Small intestine (tissue), 7 donors: ENCODE results near the gene THRAP3. TPM values are rescaled to one million over a fixed set of nuclear protein-coding genes. Genes with fewer than 3 reads are reported as not detected.

Experiments used
- DNase-seq, 2 donors: peaks; one replicate each; pipeline versions ENCODE4 v3.0.0 to v3.0.0-alpha.2; 2013
- FAIRE-seq: peaks from 2 replicates; lab custom pipeline; 2012; peaks lifted over from hg19 to GRCh38; lab: Jason Lieb, UNC
- H3K27ac ChIP-seq, 3 donors: one replicate each; pipeline ENCODE4 v1.5.1; 2013; ENCODE audit warnings: low read length in 2 of 3, mild to moderate bottlenecking in 2 of 3, control low read depth in 1 of 3, inconsistent platforms in 1 of 3, low read depth in 1 of 3, moderate library complexity in 1 of 3
- H3K27me3 ChIP-seq, 3 donors: one replicate each; pipeline ENCODE4 v1.6.1; 2013; ENCODE audit warnings: low read length in 3 of 3, inconsistent platforms in 1 of 3; ENCODE audit not compliant: control insufficient read depth in 3 of 3, insufficient read depth in 3 of 3
- H3K36me3 ChIP-seq, 3 donors: one replicate each; pipeline ENCODE4 v1.6.1; 2013; ENCODE audit warnings: low read length in 3 of 3, inconsistent platforms in 1 of 3, low read depth in 1 of 3, mild to moderate bottlenecking in 1 of 3, moderate library complexity in 1 of 3; ENCODE audit not compliant: control insufficient read depth in 3 of 3, insufficient read depth in 2 of 3
- H3K4me1 ChIP-seq, 3 donors: one replicate each; pipeline ENCODE4 v1.6.1; 2013; ENCODE audit warnings: low read length in 2 of 3, inconsistent platforms in 1 of 3, low read depth in 1 of 3, mild to moderate bottlenecking in 1 of 3, moderate library complexity in 1 of 3; ENCODE audit not compliant: control insufficient read depth in 3 of 3, insufficient read depth in 2 of 3
- H3K4me3 ChIP-seq, 3 donors: one replicate each; pipeline ENCODE4 v1.5.1; 2013; ENCODE audit warnings: low read length in 3 of 3, control low read depth in 1 of 3, inconsistent platforms in 1 of 3, low read depth in 1 of 3, mild to moderate bottlenecking in 1 of 3, moderate library complexity in 1 of 3
- H3K9me3 ChIP-seq, 2 donors: one replicate each; pipeline ENCODE4 v1.6.1; 2013; ENCODE audit warnings: low read depth in 1 of 2, low read length in 1 of 2; ENCODE audit not compliant: control insufficient read depth in 2 of 2, insufficient read depth in 1 of 2
- WGBS, 3 donors: extraction: QIAGEN DNeasy Blood & Tissue Kit; methylation state at CpG; one replicate each; pipeline ENCODE4 v1.1.7; 2013; 5-methylcytosine and 5-hydroxymethylcytosine counted together
- polyA plus RNA-seq, 4 donors: library from polyadenylated mRNA; stranded (reverse) in 3 of 4; unstranded in 1 of 4; fragments of 200-250 nt in 3 of 4; fragments of 120-200 nt in 1 of 4; gene quantifications; one replicate each; pipeline versions ENCODE4 v1.2.1 to v1.2.3, GENCODE V29; 2013
- donor health status: healthy with polysubstance abuse.
- donor health status: control.
- donor health status: control.
- donor health status: Bipolar disorder and iron deficiency.
- donor health status: healthy.

THRAP3 gene
- polyA plus RNA-seq, 4 donors, result 25.9 to 93.7 (median 35.0) TPM

DNA sequence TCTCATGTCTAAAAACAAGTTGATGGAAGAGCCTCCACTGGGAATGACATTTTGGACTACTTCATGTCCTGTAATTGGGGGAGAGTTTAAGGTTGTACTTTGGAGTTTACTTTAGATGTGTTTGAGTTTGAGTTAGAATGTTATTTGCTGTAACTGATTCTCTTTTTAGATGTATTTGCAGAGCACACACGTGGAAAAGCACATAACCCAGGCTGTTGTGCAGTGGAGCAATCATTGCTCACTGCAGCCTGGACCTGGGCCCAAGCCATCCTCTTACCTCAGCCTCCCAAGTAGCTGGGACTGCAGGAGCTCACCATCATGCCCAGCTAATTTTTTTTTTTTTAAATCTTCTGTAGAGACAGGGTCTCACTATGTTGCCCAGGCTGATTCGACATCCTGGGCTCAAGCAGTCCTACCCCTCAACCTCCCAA is 45.2 kb downstream of the THRAP3 start:
- H3K4me3 ChIP-seq, result no peak overlapping the region
- peaks cover 4 to 23% (median 4%) of the 10 kb centered on the region in 3 donors for H3K36me3 ChIP-seq
- FAIRE-seq (no peak), DNase-seq (no peak)
- H3K9me3 ChIP-seq, result no peaks in the 10 kb centered on the region
- H3K4me1 ChIP-seq, result peaks cover 0 to 7% (median 0%) of the 10 kb centered on the region in 3 donors
- H3K27ac ChIP-seq, result no peak overlapping the region
- WGBS, 3 donors, result 43 to 55% (median 54%) methylated on average over 2 of the region's 2 CpGs
- no peaks in the 10 kb centered on the region for H3K27me3 ChIP-seq

- no peak overlapping the region for H3K4me3 ChIP-seq
- H3K27ac ChIP-seq, result peak overlapping the region in 1 of 3 donors; percentile 25
- H3K9me3 ChIP-seq, result no peaks in the 10 kb centered on the region
- DNase-seq (peak in 1 of 2 donors; percentile 32), FAIRE-seq (no peak)
- H3K36me3 ChIP-seq, result peaks cover 2 to 43% (median 4%) of the 10 kb centered on the region in 3 donors
- peaks cover 0 to 7% (median 0%) of the 10 kb centered on the region in 3 donors for H3K4me1 ChIP-seq
- no peaks in the 10 kb centered on the region for H3K27me3 ChIP-seq
- 87 to 90% (median 88%) methylated on average over 5 of the region's 5 CpGs for WGBS, 3 donors
These were observed 48.8 kb downstream of the THRAP3 start for GRCh38 chr1:36273024-36273423.

- 95 to 100% (median 100%) methylated on average over 1 of the region's 1 CpG for WGBS, 3 donors
- no peak for DNase-seq
- Histone ChIP-seq H3K27me3 (no peaks in the 10 kb centered on the region), H3K36me3 (peaks cover 2 to 42% (median 4%) of the 10 kb centered on the region in 3 donors), H3K4me1 (peaks cover 0 to 7% (median 0%) of the 10 kb centered on the region in 3 donors), H3K27ac (no peak overlapping the region), H3K4me3 (no peak overlapping the region), H3K9me3 (no peaks in the 10 kb centered on the region)
- no peak for FAIRE-seq
These were observed 50.0 kb downstream of the THRAP3 start for GRCh38 chr1:36274201-36274600.

GRCh38 chr1:36276688-36277087 is 52.4 kb downstream of the THRAP3 start:
- H3K27ac ChIP-seq, result no peak overlapping the region
- H3K4me1 ChIP-seq, result peaks cover 0 to 7% (median 0%) of the 10 kb centered on the region in 3 donors
- no peak overlapping the region for H3K4me3 ChIP-seq
- H3K27me3 ChIP-seq, result no peaks in the 10 kb centered on the region
- H3K9me3 ChIP-seq, result no peaks in the 10 kb centered on the region
- DNase-seq (no peak), FAIRE-seq (no peak)
- peaks cover 0 to 34% (median 2%) of the 10 kb centered on the region in 3 donors for H3K36me3 ChIP-seq
- WGBS, 3 donors, result 95 to 98% (median 97%) methylated on average over 6 of the region's 6 CpGs

DNA sequence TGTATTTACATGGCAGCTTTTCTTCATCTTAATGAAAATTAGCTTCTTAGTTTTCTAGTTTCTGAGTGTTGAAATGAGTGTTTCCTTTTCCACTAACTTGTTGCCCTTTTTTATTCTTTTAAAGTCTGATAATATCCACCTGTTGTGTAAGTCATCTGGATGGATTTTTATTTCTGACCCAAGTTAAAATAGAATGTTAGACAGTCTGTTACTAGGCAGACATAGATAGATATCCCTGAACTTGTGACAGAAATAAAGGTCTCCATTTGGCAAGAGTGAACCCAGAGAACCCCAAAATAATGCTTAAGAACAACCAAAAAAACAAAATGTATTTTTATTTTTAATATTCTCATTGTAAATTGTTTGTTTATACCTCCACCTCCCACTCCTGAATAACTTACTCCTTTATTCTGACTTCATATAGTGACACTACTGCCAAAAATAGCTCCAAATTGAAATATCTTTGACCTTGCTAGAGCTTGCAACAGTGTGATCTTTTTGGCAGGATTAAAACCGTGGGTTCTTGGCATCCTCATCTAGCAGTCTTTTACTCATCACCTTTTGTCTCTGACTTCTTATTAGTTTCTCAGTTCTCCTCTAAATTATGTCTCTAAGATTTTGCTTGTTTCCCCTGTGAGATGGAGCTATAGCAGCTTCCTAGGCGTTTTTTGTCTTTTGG is 55.0 kb downstream of the THRAP3 start:
- Histone ChIP-seq H3K9me3 (no peaks in the 10 kb centered on the region), H3K36me3 (peaks cover 0 to 36% (median 2%) of the 10 kb centered on the region in 3 donors), H3K27me3 (no peaks in the 10 kb centered on the region), H3K27ac (no peak overlapping the region), H3K4me3 (no peak overlapping the region), H3K4me1 (no peaks in the 10 kb centered on the region)
- no peak for FAIRE-seq
- WGBS, 3 donors, result 64 to 70% (median 67%) methylated on average over 2 of the region's 2 CpGs
- no peak for DNase-seq

- H3K4me3 ChIP-seq, result no peak overlapping the region
- H3K27ac ChIP-seq, result no peak overlapping the region
- peaks cover 0 to 33% (median 5%) of the 10 kb centered on the region in 3 donors for H3K36me3 ChIP-seq
- DNase-seq (no peak), FAIRE-seq (no peak)
- no peaks in the 10 kb centered on the region for H3K27me3 ChIP-seq
- no peaks in the 10 kb centered on the region for H3K9me3 ChIP-seq
- no peaks in the 10 kb centered on the region for H3K4me1 ChIP-seq
- WGBS, 3 donors, result 63 to 66% (median 65%) methylated on average over 7 of the region's 7 CpGs
These were observed 55.6 kb downstream of the THRAP3 start for GRCh38 chr1:36279789-36280296.

DNA sequence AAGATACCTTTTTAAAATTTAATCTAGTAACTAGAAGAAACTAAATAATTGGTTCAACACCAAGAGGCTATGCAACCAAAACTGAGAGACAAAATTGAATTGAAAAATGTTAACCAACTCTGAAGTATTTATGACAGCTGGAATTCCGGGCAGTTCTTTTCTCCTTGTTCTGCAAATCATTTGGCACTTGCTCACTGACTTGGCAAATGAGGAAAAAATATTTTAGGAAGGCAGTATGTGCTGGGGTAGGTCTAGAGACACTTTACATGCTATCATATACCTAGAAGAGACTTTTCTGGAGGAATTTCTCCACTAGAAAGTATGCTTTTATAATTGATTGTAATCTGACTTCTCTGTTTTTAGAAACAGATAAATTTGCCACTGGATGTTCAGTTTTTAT is 59.8 kb downstream of the THRAP3 start:
- H3K4me3 ChIP-seq, result no peak overlapping the region
- no peaks in the 10 kb centered on the region for H3K4me1 ChIP-seq
- FAIRE-seq (no peak), DNase-seq (no peak)
- H3K36me3 ChIP-seq, result peaks cover 9 to 28% (median 20%) of the 10 kb centered on the region in 3 donors
- WGBS, 3 donors, result 74 to 95% (median 78%) methylated on average over 1 of the region's 1 CpG
- H3K9me3 ChIP-seq, result no peaks in the 10 kb centered on the region
- H3K27me3 ChIP-seq, result no peaks in the 10 kb centered on the region
- no peak overlapping the region for H3K27ac ChIP-seq

GRCh38 chr1:36284517-36284916 is 60.3 kb downstream of the THRAP3 start:
- no peaks in the 10 kb centered on the region for H3K4me1 ChIP-seq
- no peak for FAIRE-seq
- no peak overlapping the region for H3K27ac ChIP-seq
- H3K9me3 ChIP-seq, result no peaks in the 10 kb centered on the region
- no peak overlapping the region for H3K4me3 ChIP-seq
- 66 to 72% (median 68%) methylated on average over 1 of the region's 1 CpG for WGBS, 3 donors
- H3K27me3 ChIP-seq, result no peaks in the 10 kb centered on the region
- H3K36me3 ChIP-seq, result peaks cover 11 to 31% (median 22%) of the 10 kb centered on the region in 3 donors
- no peak for DNase-seq
